Cardiac fibroblast (primary cell): ENCODE results near the gene INTS13.

Experiments
- DNase-seq, 2 donors: peaks; one replicate each; pipeline versions ENCODE4 v3.0.0 to v3.0.0-alpha.2; 2010; ENCODE audit warnings: low read depth in 2 of 2
- H3K4me3 ChIP-seq, 2 donors: replicated peaks in 1 of 2; 1 replicate in 1 of 2; 2 replicates in 1 of 2; pipeline ENCODE4 v1.5.1; 2011; ENCODE audit warnings: low read depth in 2 of 2, low read length in 2 of 2, mild to moderate bottlenecking in 2 of 2, moderate library complexity in 1 of 2
- TF ChIP-seq, protein P1 (sequence below): IDR thresholded peaks from one replicate; pipeline ENCODE4 v1.5.1; 2011; ENCODE audit warnings: low read depth, mild to moderate bottlenecking, low read length, inconsistent platforms

INTS13 gene

DNA sequence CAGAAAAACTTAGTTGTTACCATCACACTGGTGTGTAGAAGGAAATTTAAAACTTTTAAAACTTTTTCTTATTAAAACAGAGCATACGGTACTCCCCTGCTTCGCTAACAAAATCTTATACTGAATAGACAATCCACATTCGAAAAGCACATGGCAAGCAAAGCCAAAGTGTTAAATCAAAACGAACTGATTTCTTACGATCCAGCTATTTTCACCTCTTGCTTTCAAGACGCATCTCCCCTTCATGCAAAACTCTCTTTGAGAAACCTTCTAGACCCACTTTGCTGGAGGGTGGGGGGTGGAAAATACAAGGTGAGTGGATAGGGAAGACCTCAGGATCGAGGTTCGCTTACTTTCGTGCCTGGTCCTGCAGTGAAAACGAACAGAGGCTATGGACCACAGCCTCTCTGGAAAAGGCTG is 328 bp downstream of the INTS13 start:
- H3K4me3 ChIP-seq = peak overlapping the region; percentile 96 to 99
- no peak for DNase-seq
- TF ChIP-seq, protein P1, sequence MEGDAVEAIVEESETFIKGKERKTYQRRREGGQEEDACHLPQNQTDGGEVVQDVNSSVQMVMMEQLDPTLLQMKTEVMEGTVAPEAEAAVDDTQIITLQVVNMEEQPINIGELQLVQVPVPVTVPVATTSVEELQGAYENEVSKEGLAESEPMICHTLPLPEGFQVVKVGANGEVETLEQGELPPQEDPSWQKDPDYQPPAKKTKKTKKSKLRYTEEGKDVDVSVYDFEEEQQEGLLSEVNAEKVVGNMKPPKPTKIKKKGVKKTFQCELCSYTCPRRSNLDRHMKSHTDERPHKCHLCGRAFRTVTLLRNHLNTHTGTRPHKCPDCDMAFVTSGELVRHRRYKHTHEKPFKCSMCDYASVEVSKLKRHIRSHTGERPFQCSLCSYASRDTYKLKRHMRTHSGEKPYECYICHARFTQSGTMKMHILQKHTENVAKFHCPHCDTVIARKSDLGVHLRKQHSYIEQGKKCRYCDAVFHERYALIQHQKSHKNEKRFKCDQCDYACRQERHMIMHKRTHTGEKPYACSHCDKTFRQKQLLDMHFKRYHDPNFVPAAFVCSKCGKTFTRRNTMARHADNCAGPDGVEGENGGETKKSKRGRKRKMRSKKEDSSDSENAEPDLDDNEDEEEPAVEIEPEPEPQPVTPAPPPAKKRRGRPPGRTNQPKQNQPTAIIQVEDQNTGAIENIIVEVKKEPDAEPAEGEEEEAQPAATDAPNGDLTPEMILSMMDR = no peak

DNA sequence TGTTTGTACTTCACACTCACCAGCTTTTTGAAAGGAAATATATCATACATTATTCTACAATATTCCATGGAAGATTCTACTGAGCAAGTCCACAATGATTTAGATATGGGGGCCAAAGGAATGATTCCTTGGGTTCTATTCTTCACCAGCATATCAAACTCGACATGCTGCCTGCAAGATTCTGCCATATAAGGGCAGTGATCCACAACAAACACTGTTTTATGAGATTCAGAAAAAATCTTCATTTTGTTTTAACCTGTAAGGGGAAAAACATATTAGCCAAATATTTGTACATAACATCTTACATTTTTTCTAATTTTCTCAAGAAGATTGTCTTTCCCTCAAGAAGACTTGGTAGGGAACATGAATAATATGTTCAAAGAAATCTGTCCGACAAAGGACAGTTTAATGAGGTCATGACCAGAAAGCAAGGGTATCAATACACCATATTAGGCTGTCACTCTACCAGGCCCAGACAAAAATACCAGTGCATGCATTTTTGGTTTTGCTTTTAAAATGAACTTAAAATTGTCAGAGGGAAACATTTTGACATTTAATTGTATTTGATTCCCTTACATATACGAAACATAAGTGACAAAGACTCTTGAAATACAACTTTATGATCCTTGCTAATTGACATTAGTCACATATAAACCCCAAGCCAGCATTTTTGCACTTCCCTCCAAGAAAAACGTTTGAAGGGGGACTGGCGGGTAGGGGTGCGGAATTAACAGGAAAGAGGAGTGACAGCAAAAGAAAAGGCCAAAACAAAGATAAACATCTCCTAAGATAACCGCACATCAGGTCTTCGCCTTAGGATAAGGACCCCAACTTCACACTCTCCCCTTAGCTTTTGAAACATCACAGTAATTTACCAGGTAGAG is 980 bp downstream of the INTS13 start:
- peak overlapping the region; percentile 96 to 99 for H3K4me3 ChIP-seq
- TF ChIP-seq, protein P1 = no peak
- DNase-seq = no peak

DNA sequence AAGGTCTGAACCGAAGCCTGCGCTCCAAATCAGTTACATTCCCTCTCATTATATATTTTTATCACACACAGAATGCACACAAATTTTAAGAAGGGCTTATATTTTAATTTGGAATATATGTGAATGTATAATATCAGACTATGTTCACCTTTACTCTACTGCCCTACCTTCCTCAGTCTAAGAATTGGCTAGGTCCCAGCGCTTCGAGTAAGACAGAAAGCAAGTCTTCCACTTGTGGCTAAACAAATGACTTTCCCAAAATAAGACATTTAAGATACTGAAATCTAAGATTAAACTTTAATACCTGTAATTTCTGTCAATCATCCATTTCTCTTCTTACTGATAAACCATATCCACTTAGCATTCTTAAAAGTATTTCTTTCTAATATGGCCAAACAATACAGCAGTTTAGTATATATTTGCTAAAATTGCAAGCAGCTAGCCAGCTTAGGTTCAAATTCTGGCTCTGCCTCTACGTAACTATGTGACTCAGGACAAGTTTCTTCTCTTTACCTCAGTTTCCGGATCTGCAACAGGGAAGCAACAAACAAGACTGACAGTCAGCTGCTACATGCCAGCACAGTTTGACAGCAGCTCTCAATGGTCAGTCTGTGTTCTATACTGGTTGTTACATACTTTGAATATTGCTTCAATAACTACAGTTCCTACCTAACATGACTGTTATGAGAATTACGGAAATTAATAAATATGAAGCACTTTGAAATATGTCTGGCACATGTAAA is 2.0 kb downstream of the INTS13 start:
- no peak for DNase-seq
- TF ChIP-seq, protein P1 = no peak
- no peak overlapping the region for H3K4me3 ChIP-seq

DNA sequence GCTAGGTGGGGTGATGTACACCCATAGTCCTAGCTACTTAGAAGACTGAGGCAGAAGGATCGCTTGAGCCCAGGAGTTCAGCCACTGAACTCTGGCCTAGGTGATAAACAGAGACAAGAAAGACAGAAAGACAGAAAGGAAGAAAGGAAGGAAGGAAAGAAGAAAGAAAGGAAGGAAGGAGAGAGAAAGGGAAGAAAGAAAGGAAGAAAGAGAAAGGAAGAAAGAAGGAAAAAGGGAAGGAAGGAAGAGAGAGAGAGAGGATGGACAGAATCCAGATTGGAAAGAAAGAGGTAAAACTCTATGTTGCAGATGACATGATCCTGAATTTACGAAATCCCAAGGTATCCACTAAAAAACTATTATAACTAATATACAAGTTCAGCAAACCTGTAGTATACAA is 8.2 kb downstream of the INTS13 start:
- H3K4me3 ChIP-seq = no peak overlapping the region
- TF ChIP-seq, protein P1 = no peak
- no peak for DNase-seq

DNA sequence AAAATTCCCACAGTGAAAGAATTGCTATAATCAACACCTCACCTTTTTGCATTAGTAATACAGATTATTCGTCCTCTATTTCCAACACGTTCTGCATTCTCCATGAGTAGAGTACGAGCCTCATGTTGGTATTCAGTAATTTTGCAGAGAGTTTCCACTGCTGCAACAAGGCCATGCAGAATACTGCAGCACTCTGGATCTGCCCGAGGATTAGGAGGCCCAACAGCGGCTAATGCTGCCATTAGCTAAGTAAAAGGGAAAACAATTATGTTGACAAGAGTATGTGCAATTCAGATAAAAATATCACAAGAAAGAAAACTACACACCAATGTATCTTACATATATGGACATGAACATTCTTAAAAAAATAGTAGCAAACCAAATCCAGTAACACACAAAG is 9.1 kb downstream of the INTS13 start:
- DNase-seq = no peak
- TF ChIP-seq, protein P1 = no peak
- H3K4me3 ChIP-seq = no peak overlapping the region

DNA sequence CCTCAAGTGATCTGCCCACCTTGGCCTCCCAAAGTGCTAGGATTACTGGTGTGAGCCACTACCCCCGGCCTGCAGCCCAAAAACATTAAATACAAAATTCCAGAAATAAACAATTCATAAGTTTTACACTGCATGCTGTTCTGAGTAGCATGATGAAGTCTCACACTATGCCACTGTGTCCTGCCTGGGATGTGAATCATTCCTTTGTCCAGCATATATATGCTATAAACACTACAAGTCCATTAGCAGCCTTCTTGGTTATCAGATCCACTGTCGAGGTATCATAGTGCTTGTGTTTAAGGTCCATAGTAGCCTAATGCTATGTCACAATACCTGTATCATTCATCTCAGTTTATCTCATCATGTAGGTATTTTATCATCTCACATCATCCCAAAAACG is 15.9 kb downstream of the INTS13 start:
- no peak overlapping the region for H3K4me3 ChIP-seq
- no peak for DNase-seq
- TF ChIP-seq, protein P1 = no peak
